Common myeloid progenitor, CD34-positive (primary cell): ENCODE data around the gene MRGPRD.

ENCODE experiments used
- CTCF ChIA-PET: fragments of 350-600 bp; sonication (Branson Sonifier 250); formaldehyde crosslinking; loops from one replicate; lab custom pipeline; 2021; ENCODE audit warnings: antibody characterized with exemption; lab: Charles Lee
- POLR2A ChIA-PET: fragments of 350-600 bp; sonication (Branson Sonifier 250); formaldehyde crosslinking; loops from one replicate; lab custom pipeline; 2021; ENCODE audit warnings: antibody characterized with exemption; lab: Charles Lee
- DNase-seq, 3 donors: peaks; one replicate each; pipeline versions ENCODE4 v3.0.0 to v3.0.0-alpha.2; 2013
- H3K27ac ChIP-seq, 2 experiments: 1 replicate in 1 of 2; 2 replicates in 1 of 2; pipeline ENCODE4 v1.7.0; 2013; ENCODE audit warnings: inconsistent platforms in 2 of 2, low read length in 2 of 2, mild to moderate bottlenecking in 2 of 2, low read depth in 1 of 2, moderate library complexity in 1 of 2; ENCODE audit not compliant: severe bottlenecking in 2 of 2, insufficient read depth in 1 of 2, poor library complexity in 1 of 2
- H3K27me3 ChIP-seq, 5 experiments: replicated peaks in 2 of 5; 1 replicate in 3 of 5; 2 replicates in 2 of 5; pipeline versions ENCODE4 v1.6.1 to v1.7.0; 2013; ENCODE audit warnings: low read length in 4 of 5, mild to moderate bottlenecking in 2 of 5, moderate library complexity in 2 of 5, inconsistent platforms in 1 of 5; ENCODE audit not compliant: insufficient read depth in 5 of 5, control insufficient read depth in 4 of 5
- H3K36me3 ChIP-seq, 4 experiments: 1 replicate in 2 of 4; 2 replicates in 2 of 4; pipeline versions ENCODE4 v1.6.1 to v1.7.0; 2013; ENCODE audit warnings: low read length in 3 of 4, control low read depth in 1 of 4, mild to moderate bottlenecking in 1 of 4; ENCODE audit not compliant: control insufficient read depth in 4 of 4, insufficient read depth in 4 of 4
- H3K4me1 ChIP-seq, 4 experiments: 1 replicate in 3 of 4; 2 replicates in 1 of 4; pipeline versions ENCODE4 v1.6.1 to v1.7.1; 2013; ENCODE audit warnings: low read length in 3 of 4, mild to moderate bottlenecking in 3 of 4, control low read depth in 1 of 4, inconsistent platforms in 1 of 4, moderate library complexity in 1 of 4; ENCODE audit not compliant: control insufficient read depth in 4 of 4, insufficient read depth in 4 of 4; ENCODE audit errors: control extremely low read depth in 1 of 4
- H3K4me3 ChIP-seq, 7 experiments: 1 replicate in 4 of 7; 2 replicates in 3 of 7; pipeline versions ENCODE4 v1.5.1 to v1.7.0; 2013; ENCODE audit warnings: mild to moderate bottlenecking in 7 of 7, low read length in 6 of 7, moderate library complexity in 6 of 7, inconsistent platforms in 2 of 7, low read depth in 2 of 7, control low read depth in 1 of 7; ENCODE audit not compliant: insufficient read depth in 4 of 7, control insufficient read depth in 1 of 7; ENCODE audit errors: extremely low read depth in 1 of 7
- H3K9me3 ChIP-seq, 5 experiments: 1 replicate in 4 of 5; 2 replicates in 1 of 5; pipeline versions ENCODE4 v1.6.1 to v1.7.1; 2013; ENCODE audit warnings: low read length in 4 of 5, mild to moderate bottlenecking in 2 of 5, inconsistent platforms in 1 of 5, low read depth in 1 of 5, moderate library complexity in 1 of 5; ENCODE audit not compliant: control insufficient read depth in 4 of 5, insufficient read depth in 2 of 5; ENCODE audit errors: control extremely low read depth in 1 of 5
- WGBS: methylation state at CpG from one replicate; pipeline ENCODE4 v1.1.5; 2013; ENCODE audit not compliant: insufficient coverage; 5-methylcytosine and 5-hydroxymethylcytosine counted together

MRGPRD gene

GRCh38 chr11:69010964-69011623, 30.3 kb upstream of the MRGPRD start:
- CTCF ChIA-PET, result interaction anchor here (1.1 kb wide), 1 partner anchor 9 kb away, joined by 3 read pairs; no protein-coding TSS in a partner anchor
- no peaks in the 10 kb centered on the region for H3K36me3 ChIP-seq
- no peaks in the 10 kb centered on the region for H3K9me3 ChIP-seq
- H3K27me3 ChIP-seq, result peaks cover 0 to 88% (median 27%) of the 10 kb centered on the region in 5 experiments
- H3K27ac ChIP-seq, result no peak overlapping the region
- 18% methylated on average over 25 of the region's 43 CpGs for WGBS
- peaks cover 0 to 8% (median 7%) of the 10 kb centered on the region in 4 experiments for H3K4me1 ChIP-seq
- DNase-seq, result peak in 2 of 3 donors; percentile 27 to 42
- POLR2A ChIA-PET, result no interaction called here
- H3K4me3 ChIP-seq, result no peak overlapping the region

GRCh38 chr11:69010361-69010891, 29.6 kb upstream of the MRGPRD start:
- DNase-seq, result no peak
- CTCF ChIA-PET, result interaction anchor here (1.1 kb wide), 1 partner anchor 9 kb away, joined by 3 read pairs; no protein-coding TSS in a partner anchor
- POLR2A ChIA-PET, result no interaction called here
- Histone ChIP-seq H3K9me3 (no peaks in the 10 kb centered on the region), H3K27me3 (peaks cover 0 to 90% (median 25%) of the 10 kb centered on the region in 5 experiments), H3K27ac (no peak overlapping the region), H3K4me3 (no peak overlapping the region), H3K36me3 (no peaks in the 10 kb centered on the region), H3K4me1 (peaks cover 0 to 8% (median 7%) of the 10 kb centered on the region in 4 experiments)
- 69% methylated on average over 6 of the region's 9 CpGs for WGBS

DNA sequence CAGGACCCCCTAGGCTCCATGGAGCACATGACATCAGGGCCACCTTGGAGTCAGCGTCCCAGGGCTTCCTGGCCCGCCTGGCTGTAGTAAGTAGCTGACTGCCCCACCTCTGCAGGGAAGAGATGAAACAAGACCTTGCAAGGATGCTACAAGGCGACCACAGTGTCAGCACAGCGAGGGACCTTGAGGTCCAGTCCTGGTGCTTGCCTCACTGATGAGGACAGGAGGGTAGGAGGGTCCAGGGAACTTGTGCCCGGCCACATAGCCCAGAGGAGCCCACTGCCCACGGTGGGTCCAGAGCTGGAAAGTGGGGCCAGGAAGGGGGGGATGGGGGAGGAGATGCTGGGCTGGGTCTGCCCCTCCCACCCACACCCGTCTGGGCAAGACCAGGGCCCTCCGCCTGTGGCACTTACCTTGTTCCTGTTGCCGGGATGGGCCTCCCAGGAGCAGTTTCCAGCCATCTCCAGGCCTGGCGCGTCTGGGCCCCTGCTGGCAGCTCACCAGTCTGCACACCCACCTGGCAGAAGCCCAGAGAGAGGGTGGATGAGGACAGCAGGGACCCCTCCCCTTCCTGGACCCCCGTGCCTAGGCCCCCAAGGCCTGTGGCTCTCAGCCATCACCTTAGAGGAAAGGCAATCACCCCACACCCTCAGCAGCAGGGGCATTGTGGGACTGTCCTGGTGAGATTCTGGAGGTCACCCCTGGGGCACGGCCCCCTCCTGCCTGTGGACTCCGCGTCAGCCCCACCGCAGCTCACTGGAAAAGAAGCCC, 28.8 kb upstream of the MRGPRD start:
- H3K4me1 ChIP-seq, result peaks cover 0 to 8% (median 7%) of the 10 kb centered on the region in 4 experiments
- CTCF ChIA-PET, result no interaction called here
- H3K4me3 ChIP-seq, result no peak overlapping the region
- DNase-seq, result no peak
- 82% methylated on average over 10 of the region's 16 CpGs for WGBS
- no peaks in the 10 kb centered on the region for H3K9me3 ChIP-seq
- POLR2A ChIA-PET, result no interaction called here
- H3K36me3 ChIP-seq, result no peaks in the 10 kb centered on the region
- peaks cover 0 to 89% (median 24%) of the 10 kb centered on the region in 5 experiments for H3K27me3 ChIP-seq
- no peak overlapping the region for H3K27ac ChIP-seq

- DNase-seq, result no peak
- POLR2A ChIA-PET, result no interaction called here
- 95% methylated on average over 14 of the region's 17 CpGs for WGBS
These were observed 28.1 kb upstream of the MRGPRD start for GRCh38 chr11:69008737-69009440.

GRCh38 chr11:69007975-69008381, 27.2 kb upstream of the MRGPRD start:
- WGBS, result 93% methylated on average over 5 of the region's 8 CpGs
- H3K27ac ChIP-seq, result no peak overlapping the region
- POLR2A ChIA-PET, result no interaction called here
- no peaks in the 10 kb centered on the region for H3K9me3 ChIP-seq
- CTCF ChIA-PET, result interaction anchor here (0.6 kb wide), 1 partner anchor 24 kb away, joined by 3 read pairs; no protein-coding TSS in a partner anchor
- H3K36me3 ChIP-seq, result no peaks in the 10 kb centered on the region
- no peak overlapping the region for H3K4me3 ChIP-seq
- peaks cover 0 to 7% (median 7%) of the 10 kb centered on the region in 4 experiments for H3K4me1 ChIP-seq
- DNase-seq, result no peak
- peaks cover 0 to 72% (median 20%) of the 10 kb centered on the region in 5 experiments for H3K27me3 ChIP-seq

More at GRCh38 chr11:69008737-69009440, 28.1 kb upstream of the MRGPRD start:
- peaks cover 0 to 8% (median 7%) of the 10 kb centered on the region in 4 experiments for H3K4me1 ChIP-seq
- H3K4me3 ChIP-seq, result no peak overlapping the region
- H3K9me3 ChIP-seq, result no peaks in the 10 kb centered on the region
- CTCF ChIA-PET, result no interaction called here
- H3K27ac ChIP-seq, result no peak overlapping the region
- H3K36me3 ChIP-seq, result no peaks in the 10 kb centered on the region
- peaks cover 0 to 82% (median 22%) of the 10 kb centered on the region in 5 experiments for H3K27me3 ChIP-seq

GRCh38 chr11:69006816-69007215, 26.0 kb upstream of the MRGPRD start:
- no peak overlapping the region for H3K4me3 ChIP-seq
- CTCF ChIA-PET, result no interaction called here

More at GRCh38 chr11:69006816-69007215, 26.0 kb upstream of the MRGPRD start:
- POLR2A ChIA-PET, result no interaction called here
- Histone ChIP-seq H3K36me3 (no peaks in the 10 kb centered on the region), H3K4me1 (peaks cover 0 to 7% (median 7%) of the 10 kb centered on the region in 4 experiments), H3K27me3 (peaks cover 0 to 61% (median 16%) of the 10 kb centered on the region in 5 experiments), H3K27ac (no peak overlapping the region), H3K9me3 (no peaks in the 10 kb centered on the region)
- DNase-seq, result no peak
- 92% methylated on average over 11 of the region's 12 CpGs for WGBS
